GOT3 (cell line): ENCODE measurements around the gene FAM171A1.

ENCODE experiments used
- DNase-seq: peaks from one replicate; lab custom pipeline; 2025; ENCODE audit warnings: mixed read lengths; lab: John Stamatoyannopoulos, UW

The FAM171A1 gene

GRCh38 chr10:15373199-15373598, 2.1 kb upstream of the FAM171A1 start:
- no peak for DNase-seq

GRCh38 chr10:15370212-15370855, 755 bp downstream of the FAM171A1 start:
- no peak for DNase-seq

GRCh38 chr10:15369256-15370211, 1.6 kb downstream of the FAM171A1 start:
- DNase-seq = no peak

GRCh38 chr10:15368101-15368855, 2.8 kb downstream of the FAM171A1 start:
- DNase-seq = no peak

- DNase-seq = no peak
These were observed 3.6 kb downstream of the FAM171A1 start for GRCh38 chr10:15367296-15368085.

GRCh38 chr10:15365692-15366091, 5.4 kb downstream of the FAM171A1 start:
- no peak for DNase-seq

GRCh38 chr10:15364001-15364400, 7.1 kb downstream of the FAM171A1 start:
- DNase-seq = no peak

GRCh38 chr10:15363031-15363430, 8.1 kb downstream of the FAM171A1 start:
- no peak for DNase-seq

- DNase-seq = no peak
These were observed 10.0 kb downstream of the FAM171A1 start for GRCh38 chr10:15361131-15361530.

GRCh38 chr10:15360566-15360965, 10.5 kb downstream of the FAM171A1 start:
- no peak for DNase-seq

GRCh38 chr10:15353471-15354017, 17.5 kb downstream of the FAM171A1 start:
- DNase-seq = no peak

- no peak for DNase-seq
These were observed 18.3 kb downstream of the FAM171A1 start for GRCh38 chr10:15352836-15353235.

GRCh38 chr10:15352201-15352600, 18.9 kb downstream of the FAM171A1 start:
- DNase-seq = no peak

GRCh38 chr10:15351099-15351820, 19.8 kb downstream of the FAM171A1 start:
- DNase-seq = no peak

GRCh38 chr10:15349112-15349511, 22.0 kb downstream of the FAM171A1 start:
- no peak for DNase-seq

GRCh38 chr10:15348579-15348978, 22.5 kb downstream of the FAM171A1 start:
- DNase-seq = no peak

GRCh38 chr10:15347150-15347549, 23.9 kb downstream of the FAM171A1 start:
- no peak for DNase-seq

GRCh38 chr10:15346440-15347141, 24.5 kb downstream of the FAM171A1 start:
- no peak for DNase-seq

GRCh38 chr10:15345450-15345849, 25.6 kb downstream of the FAM171A1 start:
- DNase-seq = no peak

- no peak for DNase-seq
These were observed 26.2 kb downstream of the FAM171A1 start for GRCh38 chr10:15344876-15345285.
